ENCODE results near the gene KDM4B.
"Not testable (repeated sequence)": the region's sequence is repeated elsewhere in the genome, so short reads cannot be mapped to it uniquely, and the experiment has no call there.

GRCh38 chr19:4941638-4942169 is 27.2 kb upstream of the KDM4B start:
- TF ChIP-seq CTCF (IDR thresholded peaks at IDR 0.05); EZH2 (IDR thresholded peaks at IDR 0.05; ENCODE audit: borderline replicate concordance, insufficient read depth, low read depth, low read length, poor library complexity, severe bottlenecking): not testable (repeated sequence)

Measured in B cell (primary cell).